IMR-90 (cell line): ENCODE results near the gene ADCYAP1R1. TPM values are rescaled to one million over a fixed set of nuclear protein-coding genes. Genes with fewer than 3 reads are reported as not detected.

Experiments used
- ATAC-seq: fragments of 200-7000 bp; cut with Tn5 transposase; 2 replicates; pipeline ENCODE4 v1.9.1; 2020; ENCODE audit warnings: low read depth, mild to moderate bottlenecking, moderate library complexity
- BruUV-seq: library from RNA; stranded (reverse); fragments of 400-500 nt; replicated peaks from 2 replicates; lab custom pipeline; 2021; lab: Mats Ljungman, UMichigan
- CTCF ChIA-PET: fragments of 300-600 bp; formaldehyde crosslinking; extraction: SDS; loops from one replicate; lab custom pipeline; 2021; ENCODE audit warnings: antibody characterized with exemption; lab: Yijun Ruan, JAX
- POLR2A ChIA-PET: fragments of 300-600 bp; sonication (Branson Sonifier 250); formaldehyde crosslinking; loops from one replicate; lab custom pipeline; 2022; ENCODE audit warnings: antibody characterized with exemption; ENCODE audit not compliant: unreplicated experiment; lab: Charles Lee
- DNase-seq: peaks from one replicate; pipeline ENCODE4 v3.0.0; 2013
- H2AFZ ChIP-seq: replicated peaks from 2 replicates; pipeline ENCODE3; 2013; ENCODE audit warnings: low read length, mild to moderate bottlenecking; ENCODE audit not compliant: poor library complexity
- H2AK5ac ChIP-seq: 2 replicates; pipeline ENCODE4 v1.6.1; 2013; ENCODE audit warnings: low read depth, low read length, inconsistent platforms
- H2AK9ac ChIP-seq: replicated peaks from 2 replicates; pipeline ENCODE3; 2013; ENCODE audit warnings: mild to moderate bottlenecking, low read depth, low read length, moderate library complexity; ENCODE audit not compliant: poor library complexity
- H2BK120ac ChIP-seq: 2 replicates; pipeline ENCODE4 v1.6.1; 2013; ENCODE audit warnings: low read depth, low read length, inconsistent platforms
- H2BK15ac ChIP-seq: 3 replicates; pipeline ENCODE4 v1.6.1; 2013; ENCODE audit warnings: low read depth, low read length, inconsistent platforms
- H2BK20ac ChIP-seq: 2 replicates; pipeline ENCODE4 v1.6.1; 2013; ENCODE audit warnings: low read depth, mild to moderate bottlenecking, inconsistent platforms, low read length, moderate library complexity
- H2BK5ac ChIP-seq: 2 replicates; pipeline ENCODE4 v1.6.1; 2013; ENCODE audit warnings: mild to moderate bottlenecking, low read depth, low read length, inconsistent platforms; ENCODE audit not compliant: poor library complexity, severe bottlenecking
- H3K14ac ChIP-seq: replicated peaks from 2 replicates; pipeline ENCODE4 v1.6.1; 2013; ENCODE audit warnings: low read depth, low read length, inconsistent platforms
- H3K18ac ChIP-seq: 2 replicates; pipeline ENCODE4 v1.6.1; 2013; ENCODE audit warnings: low read depth, low read length, control low read depth
- H3K23ac ChIP-seq: 2 replicates; pipeline ENCODE4 v1.6.1; 2013; ENCODE audit warnings: low read depth, low read length, inconsistent platforms
- H3K27ac ChIP-seq: 2 replicates; pipeline ENCODE4 v1.5.1; 2013; ENCODE audit warnings: mild to moderate bottlenecking, control low read depth, low read length; ENCODE audit not compliant: insufficient read depth
- H3K27me3 ChIP-seq: 2 replicates; pipeline ENCODE4 v1.6.1; 2013; ENCODE audit warnings: low read length; ENCODE audit not compliant: control insufficient read depth, insufficient read depth
- H3K36me3 ChIP-seq: 2 replicates; pipeline ENCODE4 v1.6.1; 2013; ENCODE audit warnings: low read length, mixed read lengths; ENCODE audit not compliant: control insufficient read depth, insufficient read depth
- H3K4ac ChIP-seq: 2 replicates; pipeline ENCODE4 v1.6.1; 2013; ENCODE audit warnings: low read depth, low read length, inconsistent platforms
- H3K4me1 ChIP-seq: 2 replicates; pipeline ENCODE4 v1.6.1; 2013; ENCODE audit warnings: low read length, mixed read lengths; ENCODE audit not compliant: control insufficient read depth, insufficient read depth
- H3K4me2 ChIP-seq: 2 replicates; pipeline ENCODE4 v1.6.1; 2013; ENCODE audit warnings: low read depth, mild to moderate bottlenecking, control low read depth, low read length, moderate library complexity
- H3K4me3 ChIP-seq: 2 replicates; pipeline ENCODE4 v1.5.1; 2013; ENCODE audit warnings: low read depth, mild to moderate bottlenecking, control low read depth, low read length, moderate library complexity; ENCODE audit not compliant: insufficient read depth
- H3K56ac ChIP-seq: 2 replicates; pipeline ENCODE4 v1.6.1; 2013; ENCODE audit warnings: low read length, inconsistent platforms; ENCODE audit not compliant: insufficient read depth; ENCODE audit errors: extremely low read depth
- H3K79me1 ChIP-seq, 2 experiments: 2 replicates each; pipeline ENCODE4 v1.6.1; 2013; ENCODE audit warnings: low read length in 2 of 2, inconsistent platforms in 1 of 2, low read depth in 1 of 2
- H3K9ac ChIP-seq: 2 replicates; pipeline ENCODE4 v1.6.1; 2013; ENCODE audit warnings: low read depth, low read length, control low read depth
- H3K9me1 ChIP-seq: 2 replicates; pipeline ENCODE4 v1.6.1; 2013; ENCODE audit warnings: low read length, inconsistent platforms; ENCODE audit not compliant: insufficient read depth
- H3K9me3 ChIP-seq: 2 replicates; pipeline ENCODE4 v1.6.1; 2013; ENCODE audit warnings: low read length; ENCODE audit not compliant: control insufficient read depth, insufficient read depth
- H4K20me1 ChIP-seq: 2 replicates; pipeline ENCODE4 v1.6.1; 2013; ENCODE audit warnings: low read length, inconsistent platforms; ENCODE audit not compliant: insufficient read depth
- H4K5ac ChIP-seq: 2 replicates; pipeline ENCODE4 v1.6.1; 2013; ENCODE audit warnings: mild to moderate bottlenecking, low read depth, low read length, control low read depth
- H4K8ac ChIP-seq, 2 experiments: 2 replicates each; pipeline ENCODE4 v1.6.1; 2013; ENCODE audit warnings: low read depth in 2 of 2, low read length in 2 of 2, control low read depth in 1 of 2, inconsistent platforms in 1 of 2
- H4K91ac ChIP-seq: 2 replicates; pipeline ENCODE4 v1.6.1; 2013; ENCODE audit warnings: low read depth, low read length, inconsistent platforms; ENCODE audit not compliant: insufficient read depth
- BHLHE40 ChIP-seq: fragments of 150-350 bp; IDR thresholded peaks from 2 replicates; pipeline ENCODE4 v1.6.1; 2016; ENCODE audit warnings: mild to moderate bottlenecking, low read depth, low read length
- CEBPB ChIP-seq: IDR thresholded peaks from 2 replicates; pipeline ENCODE4 v1.6.1; 2012; ENCODE audit warnings: low read depth, low read length, improper control_type of control experiment
- CHD1 ChIP-seq: IDR thresholded peaks from 2 replicates; pipeline ENCODE4 v1.6.1; 2012; ENCODE audit warnings: low read depth, low read length, improper control_type of control experiment
- FOS ChIP-seq: fragments of 150-350 bp; IDR thresholded peaks from 2 replicates; pipeline ENCODE4 v1.6.1; 2016; ENCODE audit warnings: low read depth, low read length
- MAFK ChIP-seq: IDR thresholded peaks from 2 replicates; pipeline ENCODE4 v1.6.1; 2012; ENCODE audit warnings: low read depth, low read length, improper control_type of control experiment
- MAZ ChIP-seq: IDR thresholded peaks from 2 replicates; pipeline ENCODE4 v1.6.1; 2012; ENCODE audit warnings: low read depth, mild to moderate bottlenecking, low read length, improper control_type of control experiment, moderate library complexity, borderline replicate concordance
- MXI1 ChIP-seq: IDR thresholded peaks from 2 replicates; pipeline ENCODE4 v1.6.1; 2012; ENCODE audit warnings: low read depth, mild to moderate bottlenecking, low read length, moderate library complexity, borderline replicate concordance
- NFE2L2 ChIP-seq: fragments of 150-350 bp; IDR thresholded peaks from 2 replicates; pipeline ENCODE4 v1.6.1; 2016; ENCODE audit warnings: low read depth, mild to moderate bottlenecking, low read length
- POLR2A ChIP-seq: IDR thresholded peaks from 2 replicates; pipeline ENCODE4 v1.6.1; 2012; ENCODE audit warnings: mild to moderate bottlenecking, low read depth, low read length
- RAD21 ChIP-seq: IDR thresholded peaks from 2 replicates; pipeline ENCODE4 v1.6.1; 2012; ENCODE audit warnings: low read length, improper control_type of control experiment
- RCOR1 ChIP-seq: IDR thresholded peaks from 2 replicates; pipeline ENCODE4 v1.6.1; 2012; ENCODE audit warnings: mild to moderate bottlenecking, low read length, improper control_type of control experiment; ENCODE audit not compliant: insufficient replicate concordance
- RFX5 ChIP-seq: IDR thresholded peaks from 2 replicates; pipeline ENCODE4 v1.8.0; 2012; ENCODE audit warnings: low read depth, mild to moderate bottlenecking, low read length, moderate library complexity
- SMC3 ChIP-seq: fragments of 150-350 bp; IDR thresholded peaks from 2 replicates; pipeline ENCODE4 v1.6.1; 2016; ENCODE audit warnings: low read depth, mild to moderate bottlenecking, antibody characterized with exemption, low read length, moderate library complexity
- WGBS, 2 experiments: methylation state at CpG; one replicate each; pipeline versions ENCODE4 v1.1.5 to v1.1.7; 2013; ENCODE audit warnings: missing lambda C conversion rate in 2 of 2; ENCODE audit not compliant: insufficient read length in 1 of 2; ENCODE audit errors: extremely low coverage in 2 of 2; 5-methylcytosine and 5-hydroxymethylcytosine counted together
- dilution Hi-C: fragments of 300-500 bp; cut with HindIII; formaldehyde crosslinking; loops from one replicate; pipeline ENCODE4 v1.14.3; 2018; ENCODE audit warnings: low sequenced_read_pairs; ENCODE audit not compliant: unreplicated experiment
- in situ Hi-C: fragments of 300-500 bp; cut with MboI; formaldehyde crosslinking; loops from 3 replicates; pipeline ENCODE4 v1.14.3; 2019; ENCODE audit warnings: low sequenced_read_pairs, inconsistent platforms, mixed read lengths
- intact Hi-C: fragments of 100-400 bp; cut with micrococcal nuclease; formaldehyde crosslinking; loops from 2 replicates; pipeline ENCODE4 v1.10.0; 2022
- polyA plus RNA-seq, 3 experiments: library from polyadenylated mRNA; depleted of rRNA; stranded (reverse); fragments of >200 nt; gene quantifications; 2 replicates each; pipeline ENCODE4 v1.2.3, GENCODE V29; 2012; ENCODE audit warnings: low replicate concordance in 1 of 3
- total RNA-seq: library from RNA; depleted of rRNA; stranded (reverse); fragments of >200 nt; gene quantifications from 2 replicates; pipeline ENCODE4 v1.2.3, GENCODE V29; 2012
- TF ChIP-seq, protein P1 (sequence below): fragments of 150-350 bp; IDR thresholded peaks from 2 replicates; pipeline ENCODE4 v1.6.1; 2017; ENCODE audit warnings: mild to moderate bottlenecking, antibody characterized with exemption, low read length, low read depth
- TF ChIP-seq, protein P2 (sequence below): fragments of 150-350 bp; IDR thresholded peaks from 2 replicates; pipeline ENCODE4 v1.6.1; 2016; ENCODE audit warnings: low read depth, mild to moderate bottlenecking, low read length, moderate library complexity, borderline replicate concordance
- TF ChIP-seq, protein P3 (sequence below): conservative IDR thresholded peaks from 2 replicates; pipeline ENCODE4 v1.5.1; 2012; ENCODE audit warnings: mild to moderate bottlenecking, low read depth, low read length, improper control_type of control experiment

ADCYAP1R1 gene
- total and polyA plus RNA-seq, 2 of the 4 experiments (the other 2 are of a cell fraction) = not detected

DNA sequence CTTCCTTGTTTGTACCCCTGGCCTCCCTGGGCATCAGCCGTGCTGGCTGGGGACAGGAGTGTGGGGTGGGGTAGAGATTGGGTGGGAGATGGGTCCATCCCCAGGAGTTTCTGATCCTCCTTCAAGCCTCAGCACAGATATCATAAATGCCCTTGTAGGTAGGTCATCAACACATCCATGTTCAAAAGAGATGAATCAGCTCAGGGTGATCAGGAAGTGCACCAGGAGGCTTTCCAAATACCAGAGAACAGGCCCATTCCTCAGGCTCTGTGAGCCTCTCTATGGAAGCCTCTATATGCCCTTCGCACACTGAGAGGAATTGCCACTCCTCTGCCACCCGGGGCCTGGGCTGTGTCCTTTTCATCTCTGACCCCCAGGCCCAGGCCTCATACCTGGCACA is 31.9 kb upstream of the ADCYAP1R1 start:
- Histone ChIP-seq H3K9ac (no peak overlapping the region), H2AK9ac (no peak overlapping the region), H2BK20ac (no peak overlapping the region), H3K18ac (no peak overlapping the region), H4K91ac (no peak overlapping the region), H4K8ac (no peak overlapping the region), H3K36me3 (no peaks in the 10 kb centered on the region), H3K79me1 (no peaks in the 10 kb centered on the region), H3K56ac (no peak overlapping the region), H2BK5ac (no peak overlapping the region), H3K9me3 (no peaks in the 10 kb centered on the region), H2BK15ac (no peak overlapping the region), H2AK5ac (no peak overlapping the region), H3K23ac (no peak overlapping the region), H3K4me1 (no peaks in the 10 kb centered on the region), H3K9me1 (no peaks in the 10 kb centered on the region), H3K14ac (no peak overlapping the region), H3K4me2 (no peak overlapping the region), H3K27me3 (peaks cover 7% of the 10 kb centered on the region; the same call in 1 of the 2 replicates), H4K5ac (no peak overlapping the region), H2AFZ (no peak overlapping the region), H3K27ac (no peak overlapping the region), H3K4ac (no peak overlapping the region), H3K4me3 (no peak overlapping the region), H2BK120ac (no peak overlapping the region), H4K20me1 (no peaks in the 10 kb centered on the region)
- BruUV-seq = no TSS peak
- no peak for DNase-seq
- TF ChIP-seq FOS = no peak
- TF ChIP-seq RFX5 = no peak
- TF ChIP-seq RCOR1 = no peak
- TF ChIP-seq, protein P1, sequence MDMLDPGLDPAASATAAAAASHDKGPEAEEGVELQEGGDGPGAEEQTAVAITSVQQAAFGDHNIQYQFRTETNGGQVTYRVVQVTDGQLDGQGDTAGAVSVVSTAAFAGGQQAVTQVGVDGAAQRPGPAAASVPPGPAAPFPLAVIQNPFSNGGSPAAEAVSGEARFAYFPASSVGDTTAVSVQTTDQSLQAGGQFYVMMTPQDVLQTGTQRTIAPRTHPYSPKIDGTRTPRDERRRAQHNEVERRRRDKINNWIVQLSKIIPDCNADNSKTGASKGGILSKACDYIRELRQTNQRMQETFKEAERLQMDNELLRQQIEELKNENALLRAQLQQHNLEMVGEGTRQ = no peak
- TF ChIP-seq, protein P2, sequence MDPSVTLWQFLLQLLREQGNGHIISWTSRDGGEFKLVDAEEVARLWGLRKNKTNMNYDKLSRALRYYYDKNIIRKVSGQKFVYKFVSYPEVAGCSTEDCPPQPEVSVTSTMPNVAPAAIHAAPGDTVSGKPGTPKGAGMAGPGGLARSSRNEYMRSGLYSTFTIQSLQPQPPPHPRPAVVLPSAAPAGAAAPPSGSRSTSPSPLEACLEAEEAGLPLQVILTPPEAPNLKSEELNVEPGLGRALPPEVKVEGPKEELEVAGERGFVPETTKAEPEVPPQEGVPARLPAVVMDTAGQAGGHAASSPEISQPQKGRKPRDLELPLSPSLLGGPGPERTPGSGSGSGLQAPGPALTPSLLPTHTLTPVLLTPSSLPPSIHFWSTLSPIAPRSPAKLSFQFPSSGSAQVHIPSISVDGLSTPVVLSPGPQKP = no peak
- TF ChIP-seq RAD21 = no peak
- no peak for TF ChIP-seq NFE2L2
- TF ChIP-seq CHD1 = no peak
- TF ChIP-seq MXI1 = no peak
- TF ChIP-seq CEBPB = no peak
- no peak for TF ChIP-seq MAFK
- TF ChIP-seq POLR2A = no peak
- TF ChIP-seq, protein P3, sequence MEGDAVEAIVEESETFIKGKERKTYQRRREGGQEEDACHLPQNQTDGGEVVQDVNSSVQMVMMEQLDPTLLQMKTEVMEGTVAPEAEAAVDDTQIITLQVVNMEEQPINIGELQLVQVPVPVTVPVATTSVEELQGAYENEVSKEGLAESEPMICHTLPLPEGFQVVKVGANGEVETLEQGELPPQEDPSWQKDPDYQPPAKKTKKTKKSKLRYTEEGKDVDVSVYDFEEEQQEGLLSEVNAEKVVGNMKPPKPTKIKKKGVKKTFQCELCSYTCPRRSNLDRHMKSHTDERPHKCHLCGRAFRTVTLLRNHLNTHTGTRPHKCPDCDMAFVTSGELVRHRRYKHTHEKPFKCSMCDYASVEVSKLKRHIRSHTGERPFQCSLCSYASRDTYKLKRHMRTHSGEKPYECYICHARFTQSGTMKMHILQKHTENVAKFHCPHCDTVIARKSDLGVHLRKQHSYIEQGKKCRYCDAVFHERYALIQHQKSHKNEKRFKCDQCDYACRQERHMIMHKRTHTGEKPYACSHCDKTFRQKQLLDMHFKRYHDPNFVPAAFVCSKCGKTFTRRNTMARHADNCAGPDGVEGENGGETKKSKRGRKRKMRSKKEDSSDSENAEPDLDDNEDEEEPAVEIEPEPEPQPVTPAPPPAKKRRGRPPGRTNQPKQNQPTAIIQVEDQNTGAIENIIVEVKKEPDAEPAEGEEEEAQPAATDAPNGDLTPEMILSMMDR = no peak
- no peak for TF ChIP-seq MAZ
- TF ChIP-seq BHLHE40 = no peak
- no peak for TF ChIP-seq SMC3
- ATAC-seq = no peak
- no CpG with 5 or more reads among the region's 3 CpGs for WGBS, 2 experiments
- ChIA-PET CTCF (no interaction called here), POLR2A (no interaction called here)
- dilution Hi-C loops (no loop called here), in situ Hi-C loops (no loop called here), intact Hi-C loops (no loop called here)
